ENCODE results near the gene CST2.
A peak's percentile ranks its signal among the peaks of the same experiment; 100 is the strongest.

The CST2 gene

GRCh38 chr20:23776067-23776771, 50.3 kb downstream of the CST2 start:
- H3K9me3 ChIP-seq (ENCODE audit: severe bottlenecking): no peaks in the 10 kb centered on the region
- H3K4me3 ChIP-seq (ENCODE audit: low read depth, low read length): no peak overlapping the region
- TF ChIP-seq CTCF (IDR thresholded peaks at IDR 0.05; ENCODE audit: low read depth, low read length): peak; percentile 36
- H3K27me3 ChIP-seq (ENCODE audit: insufficient read depth, low read depth, severe bottlenecking): no peaks in the 10 kb centered on the region
- H3K36me3 ChIP-seq: no peaks in the 10 kb centered on the region
- no peak for DNase-seq
- H3K27ac ChIP-seq: no peak overlapping the region

- Histone ChIP-seq H3K36me3 (no peaks in the 10 kb centered on the region), H3K27ac (no peak overlapping the region), H3K27me3 (ENCODE audit: insufficient read depth, low read depth, severe bottlenecking) (no peaks in the 10 kb centered on the region), H3K4me3 (ENCODE audit: low read depth, low read length) (no peak overlapping the region), H3K9me3 (ENCODE audit: severe bottlenecking) (no peaks in the 10 kb centered on the region)
- no peak for DNase-seq
- TF ChIP-seq CTCF (IDR thresholded peaks at IDR 0.05; ENCODE audit: low read depth, low read length): no peak
Observed at GRCh38 chr20:23774081-23774480, 52.4 kb downstream of the CST2 start.

Data from WERI-Rb-1 (cell line).